Measurements from ENCODE around the gene TPR.

The TPR gene

GRCh38 chr1:186304982-186305949 lies 69.8 kb downstream of the TPR start:
- no peak overlapping the region for H3K4me3 Mint-ChIP-seq

GRCh38 chr1:186303911-186304310 lies 71.1 kb downstream of the TPR start:
- no peak overlapping the region for H3K27ac Mint-ChIP-seq
- H3K4me3 Mint-ChIP-seq: no peak overlapping the region
- H3K36me3 Mint-ChIP-seq: no peaks in the 10 kb centered on the region
- peaks cover 12% of the 10 kb centered on the region for H3K4me1 Mint-ChIP-seq
- no peaks in the 10 kb centered on the region for H3K9me3 Mint-ChIP-seq
- no peaks in the 10 kb centered on the region for H3K27me3 Mint-ChIP-seq
- no peak for ATAC-seq

More at GRCh38 chr1:186304982-186305949, 69.8 kb downstream of the TPR start:
- H3K9me3 Mint-ChIP-seq: no peaks in the 10 kb centered on the region
- ATAC-seq: no peak
- H3K27ac Mint-ChIP-seq: no peak overlapping the region
- no peaks in the 10 kb centered on the region for H3K36me3 Mint-ChIP-seq
- H3K27me3 Mint-ChIP-seq: no peaks in the 10 kb centered on the region
- H3K4me1 Mint-ChIP-seq: peaks cover 12% of the 10 kb centered on the region

GRCh38 chr1:186302381-186302920 lies 72.6 kb downstream of the TPR start:
- Mint-ChIP-seq H3K4me1 (peaks cover 12% of the 10 kb centered on the region), H3K9me3 (no peaks in the 10 kb centered on the region), H3K27me3 (no peaks in the 10 kb centered on the region), H3K27ac (no peak overlapping the region), H3K36me3 (no peaks in the 10 kb centered on the region), H3K4me3 (no peak overlapping the region)
- ATAC-seq: no peak

GRCh38 chr1:186301448-186301847 lies 73.6 kb downstream of the TPR start:
- no peak for ATAC-seq
- H3K36me3 Mint-ChIP-seq: no peaks in the 10 kb centered on the region
- H3K9me3 Mint-ChIP-seq: no peaks in the 10 kb centered on the region
- H3K4me1 Mint-ChIP-seq: peaks cover 9% of the 10 kb centered on the region
- no peaks in the 10 kb centered on the region for H3K27me3 Mint-ChIP-seq
- H3K27ac Mint-ChIP-seq: no peak overlapping the region
- H3K4me3 Mint-ChIP-seq: no peak overlapping the region

- Mint-ChIP-seq H3K36me3 (no peaks in the 10 kb centered on the region), H3K27me3 (peaks cover 6% of the 10 kb centered on the region), H3K4me3 (no peak overlapping the region), H3K4me1 (no peaks in the 10 kb centered on the region), H3K9me3 (no peaks in the 10 kb centered on the region), H3K27ac (no peak overlapping the region)
- ATAC-seq: no peak
Observed at GRCh38 chr1:186300056-186300455, 75.0 kb downstream of the TPR start.

GRCh38 chr1:186299570-186299969 lies 75.5 kb downstream of the TPR start:
- no peaks in the 10 kb centered on the region for H3K4me1 Mint-ChIP-seq
- H3K4me3 Mint-ChIP-seq: no peak overlapping the region
- no peak overlapping the region for H3K27ac Mint-ChIP-seq
- no peaks in the 10 kb centered on the region for H3K36me3 Mint-ChIP-seq
- no peaks in the 10 kb centered on the region for H3K9me3 Mint-ChIP-seq
- H3K27me3 Mint-ChIP-seq: peaks cover 8% of the 10 kb centered on the region
- ATAC-seq: no peak

GRCh38 chr1:186298851-186299250 lies 76.2 kb downstream of the TPR start:
- Mint-ChIP-seq H3K9me3 (no peaks in the 10 kb centered on the region), H3K4me1 (no peaks in the 10 kb centered on the region)

GRCh38 chr1:186297439-186298045 lies 77.5 kb downstream of the TPR start:
- no peaks in the 10 kb centered on the region for H3K9me3 Mint-ChIP-seq
- H3K36me3 Mint-ChIP-seq: no peaks in the 10 kb centered on the region
- H3K4me1 Mint-ChIP-seq: no peaks in the 10 kb centered on the region
- H3K27ac Mint-ChIP-seq: no peak overlapping the region
- peaks cover 8% of the 10 kb centered on the region for H3K27me3 Mint-ChIP-seq
- no peak overlapping the region for H3K4me3 Mint-ChIP-seq
- no peak for ATAC-seq

More at GRCh38 chr1:186298851-186299250, 76.2 kb downstream of the TPR start:
- Mint-ChIP-seq H3K4me3 (no peak overlapping the region), H3K27me3 (peaks cover 8% of the 10 kb centered on the region), H3K36me3 (no peaks in the 10 kb centered on the region), H3K27ac (no peak overlapping the region)
- ATAC-seq: no peak

GRCh38 chr1:186295980-186296379 lies 79.1 kb downstream of the TPR start, which contains the start of gene PRG4:
TSS of gene PRG4 (plus strand) at chr1:186296279.
- ATAC-seq: no peak
- no peaks in the 10 kb centered on the region for H3K9me3 Mint-ChIP-seq
- no peaks in the 10 kb centered on the region for H3K36me3 Mint-ChIP-seq
- no peaks in the 10 kb centered on the region for H3K4me1 Mint-ChIP-seq
- H3K27me3 Mint-ChIP-seq: peaks cover 8% of the 10 kb centered on the region
- H3K4me3 Mint-ChIP-seq: no peak within 1 kb of the TSS
- H3K27ac Mint-ChIP-seq: no peak within 1 kb of the TSS

- H3K27me3 Mint-ChIP-seq: peaks cover 29% of the 10 kb centered on the region
- no peaks in the 10 kb centered on the region for H3K4me1 Mint-ChIP-seq
- no peak overlapping the region for H3K27ac Mint-ChIP-seq
- H3K36me3 Mint-ChIP-seq: no peaks in the 10 kb centered on the region
- H3K4me3 Mint-ChIP-seq: no peak overlapping the region
- H3K9me3 Mint-ChIP-seq: no peaks in the 10 kb centered on the region
- ATAC-seq: no peak
Observed at GRCh38 chr1:186292875-186293274, 82.2 kb downstream of the TPR start.

- no peaks in the 10 kb centered on the region for H3K9me3 Mint-ChIP-seq
- no peak overlapping the region for H3K27ac Mint-ChIP-seq
- peaks cover 43% of the 10 kb centered on the region for H3K27me3 Mint-ChIP-seq
- no peak overlapping the region for H3K4me3 Mint-ChIP-seq
- no peaks in the 10 kb centered on the region for H3K4me1 Mint-ChIP-seq
- H3K36me3 Mint-ChIP-seq: no peaks in the 10 kb centered on the region
- ATAC-seq: no peak
Observed at GRCh38 chr1:186291271-186291670, 83.8 kb downstream of the TPR start.

GRCh38 chr1:186289943-186290545 lies 85.0 kb downstream of the TPR start:
- no peak for ATAC-seq
- no peak overlapping the region for H3K4me3 Mint-ChIP-seq
- peaks cover 41% of the 10 kb centered on the region for H3K27me3 Mint-ChIP-seq
- no peaks in the 10 kb centered on the region for H3K4me1 Mint-ChIP-seq
- H3K27ac Mint-ChIP-seq: no peak overlapping the region
- no peaks in the 10 kb centered on the region for H3K9me3 Mint-ChIP-seq
- H3K36me3 Mint-ChIP-seq: no peaks in the 10 kb centered on the region

- no peaks in the 10 kb centered on the region for H3K4me1 Mint-ChIP-seq
- no peak for ATAC-seq
- no peaks in the 10 kb centered on the region for H3K36me3 Mint-ChIP-seq
- no peak overlapping the region for H3K4me3 Mint-ChIP-seq
- H3K27ac Mint-ChIP-seq: no peak overlapping the region
- no peaks in the 10 kb centered on the region for H3K9me3 Mint-ChIP-seq
- H3K27me3 Mint-ChIP-seq: peaks cover 38% of the 10 kb centered on the region
Observed at GRCh38 chr1:186286615-186287315, 88.3 kb downstream of the TPR start.

GRCh38 chr1:186283374-186283773 lies 91.7 kb downstream of the TPR start:
- ATAC-seq: peak; percentile 71
- H3K4me3 Mint-ChIP-seq: no peak overlapping the region
- no peaks in the 10 kb centered on the region for H3K4me1 Mint-ChIP-seq
- H3K9me3 Mint-ChIP-seq: no peaks in the 10 kb centered on the region
- no peaks in the 10 kb centered on the region for H3K36me3 Mint-ChIP-seq
- H3K27ac Mint-ChIP-seq: no peak overlapping the region
- peaks cover 21% of the 10 kb centered on the region for H3K27me3 Mint-ChIP-seq

GRCh38 chr1:186282466-186282865 lies 92.6 kb downstream of the TPR start:
- no peak for ATAC-seq
- no peak overlapping the region for H3K27ac Mint-ChIP-seq

More at GRCh38 chr1:186282466-186282865, 92.6 kb downstream of the TPR start:
- no peaks in the 10 kb centered on the region for H3K4me1 Mint-ChIP-seq
- no peak overlapping the region for H3K4me3 Mint-ChIP-seq
- no peaks in the 10 kb centered on the region for H3K36me3 Mint-ChIP-seq
- no peaks in the 10 kb centered on the region for H3K9me3 Mint-ChIP-seq
- H3K27me3 Mint-ChIP-seq: peaks cover 15% of the 10 kb centered on the region

Data from stimulated activated memory B cell treated with anti-CD40 and anti-IgM and Interleukin-4, amounts not matched to agents 10 μg/mL and 1 μg/mL and 100 μg/mL, for 72 hours (primary cell).